NCI-H2196 treated with DMSO at 0.1 percent for 48 hours (cell line): ENCODE results near the gene DHX36.

Experiments
- DNase-seq: peaks from one replicate; lab custom pipeline; 2025; ENCODE audit not compliant: unreplicated experiment; lab: John Stamatoyannopoulos, UW

The DHX36 gene

DNA sequence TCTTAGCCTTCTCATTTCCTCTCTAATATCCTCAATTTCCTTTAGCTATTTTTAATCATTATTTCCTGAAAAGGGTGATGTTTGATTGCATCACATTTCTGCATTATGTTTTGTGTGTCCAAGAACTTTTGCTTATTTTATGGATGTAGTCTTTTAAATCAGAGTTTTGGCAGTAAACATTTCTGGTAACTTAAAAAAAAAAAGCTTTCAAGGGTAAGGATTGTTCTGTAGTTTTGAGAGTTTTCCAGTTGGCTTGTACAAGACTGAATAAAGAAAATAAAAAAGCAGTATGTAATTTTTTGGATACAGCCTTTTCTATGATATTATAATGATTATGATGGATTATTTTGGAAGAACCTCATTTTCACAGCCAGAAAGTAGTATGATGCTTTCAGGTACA is 99.4 kb downstream of the DHX36 start:
- no peak for DNase-seq

GRCh38 chr3:154224366-154224765 is 99.9 kb downstream of the DHX36 start:
- DNase-seq: no peak

- no peak for DNase-seq
Measured at GRCh38 chr3:154223519-154223918, 100.8 kb downstream of the DHX36 start.
